Measurements from ENCODE around the gene METTL1.

DNA sequence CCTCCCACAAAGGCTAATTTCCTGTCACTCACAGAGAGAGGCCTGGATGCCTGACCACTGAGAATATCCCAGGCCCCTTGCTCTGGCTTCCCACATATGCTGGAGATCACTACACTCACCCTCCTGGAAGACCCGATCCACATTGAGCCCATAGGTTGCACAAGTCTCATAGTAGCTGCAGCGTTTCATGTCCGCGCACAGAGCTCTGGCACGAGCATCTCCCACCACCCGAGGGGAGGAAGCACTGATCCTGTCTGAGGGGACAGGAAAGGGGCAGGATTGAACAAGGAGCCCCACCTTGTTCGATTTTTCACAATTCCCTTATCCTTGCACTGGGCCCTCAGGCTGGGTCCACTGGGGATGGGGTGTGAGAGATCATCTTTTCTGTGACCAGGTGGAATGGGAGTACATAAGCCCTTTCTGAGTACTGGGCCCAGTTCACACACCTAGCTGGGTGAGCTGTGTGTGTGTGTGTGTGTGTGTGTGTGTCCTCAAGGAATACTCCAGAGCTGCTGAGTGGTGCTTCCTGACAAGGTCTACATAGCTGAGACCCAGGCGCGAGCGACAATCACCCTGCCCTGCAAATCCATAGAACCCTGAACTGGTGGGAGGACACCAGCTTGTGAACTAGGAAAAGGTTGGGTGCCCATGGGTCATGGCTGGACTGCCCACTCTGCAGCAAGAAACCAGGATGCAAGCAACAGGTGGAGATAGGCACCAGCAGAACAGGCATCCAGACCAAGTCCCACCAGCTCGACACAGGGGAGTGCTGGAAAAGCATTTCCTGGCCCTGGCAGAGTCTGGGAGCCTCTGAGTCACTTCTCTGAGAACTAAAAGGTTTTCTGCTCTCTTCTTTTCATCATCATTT, 38.9 kb downstream of the METTL1 start:
- TF ChIP-seq, protein P1, sequence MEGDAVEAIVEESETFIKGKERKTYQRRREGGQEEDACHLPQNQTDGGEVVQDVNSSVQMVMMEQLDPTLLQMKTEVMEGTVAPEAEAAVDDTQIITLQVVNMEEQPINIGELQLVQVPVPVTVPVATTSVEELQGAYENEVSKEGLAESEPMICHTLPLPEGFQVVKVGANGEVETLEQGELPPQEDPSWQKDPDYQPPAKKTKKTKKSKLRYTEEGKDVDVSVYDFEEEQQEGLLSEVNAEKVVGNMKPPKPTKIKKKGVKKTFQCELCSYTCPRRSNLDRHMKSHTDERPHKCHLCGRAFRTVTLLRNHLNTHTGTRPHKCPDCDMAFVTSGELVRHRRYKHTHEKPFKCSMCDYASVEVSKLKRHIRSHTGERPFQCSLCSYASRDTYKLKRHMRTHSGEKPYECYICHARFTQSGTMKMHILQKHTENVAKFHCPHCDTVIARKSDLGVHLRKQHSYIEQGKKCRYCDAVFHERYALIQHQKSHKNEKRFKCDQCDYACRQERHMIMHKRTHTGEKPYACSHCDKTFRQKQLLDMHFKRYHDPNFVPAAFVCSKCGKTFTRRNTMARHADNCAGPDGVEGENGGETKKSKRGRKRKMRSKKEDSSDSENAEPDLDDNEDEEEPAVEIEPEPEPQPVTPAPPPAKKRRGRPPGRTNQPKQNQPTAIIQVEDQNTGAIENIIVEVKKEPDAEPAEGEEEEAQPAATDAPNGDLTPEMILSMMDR (IDR thresholded peaks at IDR 0.05; ENCODE audit: borderline replicate concordance, extremely low read depth, low read length, poor library complexity, severe bottlenecking) = no peak
- no peak for TF ChIP-seq EZH2 (IDR thresholded peaks at IDR 0.05; ENCODE audit: borderline replicate concordance, low read depth, low read length, severe bottlenecking)
